H1 (cell line): ENCODE data around the gene ACHE. TPM values are rescaled to one million over a fixed set of nuclear protein-coding genes. Genes with fewer than 3 reads are reported as not detected.
A peak's percentile ranks its signal among the peaks of the same experiment; 100 is the strongest.

Source experiments
- CTCF ChIA-PET: fragments of 300-600 bp; sonication (Branson Sonifier 250); formaldehyde crosslinking; loops from one replicate; lab custom pipeline; 2021; ENCODE audit not compliant: partially characterized antibody; lab: Charles Lee
- POLR2A ChIA-PET: fragments of 300-600 bp; sonication (Branson Sonifier 250); formaldehyde crosslinking; loops from one replicate; lab custom pipeline; 2021; ENCODE audit warnings: inconsistent platforms; ENCODE audit not compliant: partially characterized antibody; lab: Charles Lee
- DNase-seq, 2 experiments: peaks; one replicate each; pipeline versions ENCODE4 v3.0.0 to v3.0.0-alpha.2; 2010 to 2022; ENCODE audit warnings: low spot score in 2 of 2, low read depth in 1 of 2, mixed read lengths in 1 of 2
- FAIRE-seq: peaks from 2 replicates; lab custom pipeline; 2011; peaks lifted over from hg19 to GRCh38; lab: Jason Lieb, UNC
- H2AFZ ChIP-seq: 2 replicates; pipeline ENCODE4 v1.8.1; 2012; ENCODE audit warnings: low read length, inconsistent platforms
- H2AK5ac ChIP-seq: 2 replicates; pipeline ENCODE4 v1.6.1; 2013; ENCODE audit warnings: low read depth, low read length
- H2BK120ac ChIP-seq: replicated peaks from 2 replicates; pipeline ENCODE3; 2013; ENCODE audit warnings: low read depth, low read length, inconsistent platforms
- H2BK12ac ChIP-seq: 2 replicates; pipeline ENCODE4 v1.6.1; 2013; ENCODE audit warnings: low read depth, low read length
- H2BK15ac ChIP-seq: 2 replicates; pipeline ENCODE4 v1.6.1; 2013; ENCODE audit warnings: low read length
- H2BK20ac ChIP-seq: 2 replicates; pipeline ENCODE4 v1.6.1; 2013; ENCODE audit warnings: low read length
- H2BK5ac ChIP-seq: 2 replicates; pipeline ENCODE4 v1.6.1; 2013; ENCODE audit warnings: low read depth, low read length
- H3K14ac ChIP-seq: 2 replicates; pipeline ENCODE4 v1.6.1; 2013; ENCODE audit warnings: inconsistent platforms; ENCODE audit not compliant: insufficient read length
- H3K18ac ChIP-seq: 2 replicates; pipeline ENCODE4 v1.6.1; 2013; ENCODE audit warnings: low read length; ENCODE audit errors: extremely low read depth
- H3K23ac ChIP-seq: 2 replicates; pipeline ENCODE4 v1.6.1; 2013; ENCODE audit warnings: inconsistent platforms; ENCODE audit not compliant: insufficient read length
- H3K23me2 ChIP-seq: 2 replicates; pipeline ENCODE4 v1.6.1; 2013; ENCODE audit warnings: low read depth, low read length
- H3K27ac ChIP-seq: 2 replicates; pipeline ENCODE4 v1.6.1; 2011; ENCODE audit warnings: low read depth, low read length, inconsistent platforms
- H3K27me3 ChIP-seq, 4 experiments: replicated peaks in 1 of 4; 1 replicate in 1 of 4; 2 replicates in 3 of 4; pipeline versions ENCODE4 v1.6.1 to v1.8.1; 2011 to 2013; ENCODE audit warnings: low read length in 3 of 4, mild to moderate bottlenecking in 3 of 4, inconsistent platforms in 2 of 4, mixed read lengths in 2 of 4, moderate library complexity in 1 of 4; ENCODE audit not compliant: control insufficient read depth in 3 of 4, insufficient read depth in 3 of 4; ENCODE audit errors: extremely low read depth in 1 of 4
- H3K36me3 ChIP-seq, 4 experiments: 2 replicates each; pipeline versions ENCODE4 v1.6.1 to v1.8.1; 2011 to 2013; ENCODE audit warnings: mild to moderate bottlenecking in 4 of 4, low read length in 3 of 4, moderate library complexity in 2 of 4, control low read depth in 1 of 4, inconsistent platforms in 1 of 4; ENCODE audit not compliant: insufficient read depth in 4 of 4, control insufficient read depth in 2 of 4
- H3K4ac ChIP-seq: replicated peaks from 2 replicates; pipeline ENCODE3; 2013; ENCODE audit warnings: low read length, low read depth, mixed read lengths, inconsistent platforms; ENCODE audit not compliant: insufficient read length
- H3K4me1 ChIP-seq, 4 experiments: replicated peaks in 1 of 4; 1 replicate in 1 of 4; 2 replicates in 3 of 4; pipeline versions ENCODE4 v1.6.1 to v1.8.1; 2011 to 2013; ENCODE audit warnings: low read length in 3 of 4, inconsistent platforms in 2 of 4, mixed read lengths in 1 of 4; ENCODE audit not compliant: insufficient read depth in 4 of 4, control insufficient read depth in 3 of 4
- H3K4me2 ChIP-seq, 2 experiments: 2 replicates each; pipeline versions ENCODE4 v1.6.1 to v1.8.1; 2011 to 2013; ENCODE audit warnings: low read depth in 2 of 2, low read length in 2 of 2, control low read depth in 1 of 2, inconsistent platforms in 1 of 2, mild to moderate bottlenecking in 1 of 2; ENCODE audit not compliant: insufficient read depth in 1 of 2
- H3K4me3 ChIP-seq, 4 experiments: fragments of 200-600, 300-600 bp in 1 of 4; sonication (generic), shearing (Covaris generic), sonication (Bioruptor Twin) in 1 of 4; 2 replicates each; pipeline versions ENCODE4 v1.5.1 to v1.8.1; 2011 to 2016; ENCODE audit warnings: low read length in 4 of 4, low read depth in 3 of 4, control low read depth in 2 of 4, inconsistent platforms in 2 of 4, mild to moderate bottlenecking in 2 of 4, mixed read lengths in 1 of 4, moderate library complexity in 1 of 4; ENCODE audit not compliant: insufficient read depth in 2 of 4; ENCODE audit errors: extremely low read depth in 1 of 4
- H3K56ac ChIP-seq: replicated peaks from 2 replicates; pipeline ENCODE3; 2013; ENCODE audit warnings: low read depth, mild to moderate bottlenecking, mixed read lengths, low read length, inconsistent platforms; ENCODE audit not compliant: insufficient read length
- H3K79me1 ChIP-seq: 2 replicates; pipeline ENCODE4 v1.6.1; 2013; ENCODE audit warnings: low read depth, low read length, control low read depth
- H3K79me2 ChIP-seq, 2 experiments: 2 replicates each; pipeline versions ENCODE4 v1.6.1 to v1.8.1; 2012 to 2013; ENCODE audit warnings: low read length in 2 of 2, mild to moderate bottlenecking in 2 of 2, inconsistent platforms in 1 of 2; ENCODE audit not compliant: insufficient read depth in 2 of 2, control insufficient read depth in 1 of 2
- H3K9ac ChIP-seq, 4 experiments: replicated peaks in 1 of 4; 1 replicate in 1 of 4; 2 replicates in 3 of 4; pipeline versions ENCODE4 v1.6.1 to v1.8.1; 2011 to 2013; ENCODE audit warnings: low read depth in 3 of 4, low read length in 3 of 4, control low read depth in 2 of 4, mild to moderate bottlenecking in 2 of 4, moderate library complexity in 2 of 4, inconsistent platforms in 1 of 4; ENCODE audit errors: extremely low read depth in 1 of 4
- H3K9me3 ChIP-seq, 2 experiments: 2 replicates each; pipeline versions ENCODE4 v1.6.1 to v1.8.1; 2012 to 2013; ENCODE audit warnings: mild to moderate bottlenecking in 2 of 2, moderate library complexity in 2 of 2, control low read depth in 1 of 2, inconsistent platforms in 1 of 2, low read depth in 1 of 2, low read length in 1 of 2, mixed read lengths in 1 of 2; ENCODE audit not compliant: insufficient read depth in 2 of 2
- H4K20me1 ChIP-seq, 2 experiments: replicated peaks in 1 of 2; 2 replicates each; pipeline versions ENCODE3 to v1.8.1; 2011 to 2013; ENCODE audit warnings: inconsistent platforms in 2 of 2, low read length in 2 of 2, mild to moderate bottlenecking in 1 of 2; ENCODE audit not compliant: insufficient read depth in 2 of 2, control insufficient read depth in 1 of 2
- H4K5ac ChIP-seq: 2 replicates; pipeline ENCODE4 v1.6.1; 2013; ENCODE audit warnings: low read length, low read depth, mixed read lengths, inconsistent platforms; ENCODE audit not compliant: insufficient read length
- H4K8ac ChIP-seq: 2 replicates; pipeline ENCODE4 v1.8.0; 2013; ENCODE audit warnings: mild to moderate bottlenecking, moderate library complexity, low read length, inconsistent platforms; ENCODE audit not compliant: insufficient read depth; ENCODE audit errors: extremely low read depth
- H4K91ac ChIP-seq: replicated peaks from 2 replicates; pipeline ENCODE3; 2013; ENCODE audit warnings: low read length, mixed read lengths, inconsistent platforms; ENCODE audit not compliant: insufficient read length
- CREB1 ChIP-seq: IDR thresholded peaks from 2 replicates; pipeline ENCODE4 v1.6.1; 2012; ENCODE audit warnings: inconsistent platforms
- CTCF ChIP-seq, 3 experiments: IDR thresholded peaks; 1 replicate in 2 of 3; 2 replicates in 1 of 3; pipeline versions ENCODE4 v1.5.1 to v1.6.1; 2011; ENCODE audit warnings: low read length in 3 of 3, mild to moderate bottlenecking in 3 of 3, inconsistent platforms in 2 of 3, low read depth in 1 of 3, moderate library complexity in 1 of 3; ENCODE audit not compliant: insufficient read depth in 1 of 3; ENCODE audit errors: control extremely low read depth in 1 of 3
- EZH2 ChIP-seq: fragments of 200-600 bp; sonication (generic); IDR thresholded peaks from 2 replicates; pipeline ENCODE4 v1.7.1; 2012; ENCODE audit warnings: low read depth, mild to moderate bottlenecking, moderate library complexity, low read length, inconsistent platforms; ENCODE audit not compliant: severe bottlenecking
- GABPA ChIP-seq: IDR thresholded peaks from 2 replicates; pipeline ENCODE4 v1.6.1; 2011; ENCODE audit warnings: mild to moderate bottlenecking, low read length, moderate library complexity, borderline replicate concordance; ENCODE audit not compliant: insufficient read depth
- MAX ChIP-seq: IDR thresholded peaks from 2 replicates; pipeline ENCODE4 v1.6.1; 2012; ENCODE audit warnings: inconsistent platforms
- RAD21 ChIP-seq, 2 experiments: IDR thresholded peaks in 1 of 2; conservative IDR thresholded peaks in 1 of 2; 2 replicates each; pipeline ENCODE4 v1.6.1; 2011; ENCODE audit warnings: low read depth in 2 of 2, low read length in 2 of 2, improper control_type of control experiment in 1 of 2, inconsistent platforms in 1 of 2, mild to moderate bottlenecking in 1 of 2, moderate library complexity in 1 of 2
- WGBS, 2 experiments: shearing (Covaris generic) in 1 of 2; methylation state at CpG; one replicate each; pipeline versions ENCODE4 v1.1.6 to v1.1.7; 2013 to 2015; ENCODE audit warnings: low lambda C conversion rate in 2 of 2, mixed read lengths in 2 of 2, inconsistent platforms in 1 of 2, low coverage in 1 of 2, missing lambda C conversion rate in 1 of 2; ENCODE audit not compliant: insufficient replicate concordance in 2 of 2, insufficient coverage in 1 of 2, insufficient read length in 1 of 2; ENCODE audit errors: extremely low coverage in 1 of 2, missing lambda C conversion rate in 1 of 2; 5-methylcytosine and 5-hydroxymethylcytosine counted together
- polyA plus RNA-seq, 7 experiments: library from polyadenylated mRNA; depleted of rRNA in 3 of 7; stranded (reverse) in 5 of 7; unstranded in 2 of 7; fragments of >200 nt in 5 of 7; fragments of 200-250 nt in 2 of 7; gene quantifications; 1 replicate in 5 of 7; 2 replicates in 1 of 7; 4 replicates in 1 of 7; pipeline versions ENCODE4 v1.2.1 to v1.2.3, GENCODE V29; 2011 to 2013; ENCODE audit warnings: missing spikeins in 2 of 7, mixed read lengths in 2 of 7
- total RNA-seq: library from RNA; stranded (reverse); fragmentation: NEBNext Ultra II Directional; extraction: Animal tissue kit (Norgen Biotek cat#: 25700); gene quantifications from 2 replicates; pipeline ENCODE4 v1.2.1, GENCODE V29; 2021

The ACHE gene
- total and polyA plus RNA-seq, 2 of the 8 experiments (the other 6 are each of a cell fraction or from before 2014, with no cell fraction given), result 1.4 to 4.3 TPM

DNA sequence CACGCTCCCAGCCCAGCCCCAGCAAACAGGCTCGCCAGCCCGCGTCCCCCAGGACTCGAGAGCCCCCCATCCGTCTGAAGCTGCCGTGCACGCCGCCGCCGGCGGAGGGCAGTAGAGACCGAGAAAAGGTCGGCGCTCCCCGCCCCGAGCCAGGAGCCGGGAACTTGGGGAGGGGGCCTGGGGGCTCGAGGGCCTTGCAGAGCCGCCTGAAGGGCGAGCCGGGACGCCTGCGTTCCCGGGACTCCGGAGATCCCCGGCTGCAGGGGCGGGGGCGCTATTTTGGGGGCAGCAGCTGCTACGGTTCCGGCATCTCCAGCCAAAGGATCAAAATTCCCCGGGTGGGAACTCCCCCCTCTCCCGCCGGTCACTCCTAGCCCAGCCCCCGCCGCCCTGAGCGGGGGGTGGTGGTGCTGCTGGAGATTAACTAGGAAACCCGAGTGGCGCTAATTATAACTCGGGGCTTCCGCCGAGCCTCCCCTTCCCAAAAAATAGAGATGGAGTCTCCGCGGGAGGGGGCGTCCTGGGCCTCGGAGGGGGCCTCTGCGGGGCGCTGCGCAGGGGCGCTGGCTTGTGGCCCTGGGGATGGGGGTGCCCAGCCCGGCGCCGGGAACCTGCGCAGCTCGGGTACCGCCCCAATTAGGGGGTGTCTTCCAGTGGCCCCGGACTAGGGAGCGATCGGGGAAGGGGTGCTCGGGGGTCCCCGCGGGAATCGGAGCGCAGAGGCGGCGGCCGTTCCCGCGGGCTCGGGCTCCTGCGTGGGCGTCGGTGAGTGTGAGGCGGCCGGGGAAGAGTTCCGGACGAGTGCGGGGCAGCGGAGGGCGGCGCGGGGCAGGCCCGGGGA is 608 bp downstream of the ACHE start:
- Histone ChIP-seq H2AK5ac (no peak overlapping the region), H3K4me2 (peak overlapping the region; percentile 74 to 78), H3K36me3 (no peaks in the 10 kb centered on the region), H3K4me3 (peak overlapping the region; percentile 10 to 73 (median 42)), H3K4ac (no peak overlapping the region), H3K23ac (no peak overlapping the region), H2AFZ (no peak overlapping the region), H3K79me1 (no peaks in the 10 kb centered on the region), H4K8ac (no peak overlapping the region), H3K56ac (no peak overlapping the region), H3K9me3 (no peaks in the 10 kb centered on the region), H3K4me1 (peaks cover 0 to 10% (median 6%) of the 10 kb centered on the region in 4 experiments; a peak in 6 of 7 replicates), H2BK20ac (no peak overlapping the region), H4K91ac (no peak overlapping the region), H2BK5ac (no peak overlapping the region), H4K20me1 (peaks cover 0 to 5% of the 10 kb centered on the region in 2 experiments), H2BK12ac (no peak overlapping the region), H3K27ac (no peak overlapping the region), H3K18ac (no peak overlapping the region; the same call in 1 of the 2 replicates), H4K5ac (no peak overlapping the region), H3K23me2 (peaks cover 9% of the 10 kb centered on the region; the same call in 1 of the 2 replicates), H2BK120ac (no peak overlapping the region), H3K14ac (no peak overlapping the region), H2BK15ac (no peak overlapping the region), H3K27me3 (peaks cover 15 to 35% (median 19%) of the 10 kb centered on the region in 4 experiments), H3K9ac (no peak overlapping the region), H3K79me2 (no peaks in the 10 kb centered on the region)
- DNase-seq (peak; percentile 58 to 100), FAIRE-seq (no peak)
- ChIA-PET CTCF (interaction anchor here (0.6 to 2.9 kb wide), 32 partner anchors 18 to 349 kb away, joined by 3 to 21 read pairs (median 4); partner anchors contain the start of genes MUC12, MUC17, MUC3A and TRIM56), POLR2A (interaction anchor here (0.6 to 1.8 kb wide), 8 partner anchors 13 to 134 kb away, joined by 3 to 5 read pairs (median 4); partner anchors contain the start of genes MUC3A, SRRT and TRIP6)
- WGBS, 2 experiments, result 1% methylated on average over 47 of the region's 83 CpGs; no CpG with 5 or more reads in 1 of the 2 experiments
- no peak for TF ChIP-seq EZH2
- TF ChIP-seq CTCF (IDR thresholded peaks at IDR 0.05; ENCODE audit: control extremely low read depth in 1 of 3, insufficient read depth in 1 of 3, low read depth in 1 of 3, low read length in 3 of 3), result peak in 2 of 3 experiments; percentile 87 to 95; a peak in 3 of 4 replicates
- peak; percentile 95 to 98 for TF ChIP-seq RAD21 (IDR thresholded peaks at IDR 0.05 in 1 of 2, conservative IDR thresholded peaks at IDR 0.05 in 1 of 2; ENCODE audit: low read depth in 2 of 2, low read length in 2 of 2)
- TF ChIP-seq GABPA, result no peak
- TF ChIP-seq CREB1, result peak; percentile 29; the same call in 1 of the 2 replicates
- peak; percentile 52 for TF ChIP-seq MAX
